SK-N-SH treated with all-trans-retinoic acid at 6 μM for 48 hours (cell line): ENCODE data around the gene ART5.

ENCODE experiments used
- ARNTL ChIP-seq: fragments of 450-650 bp; formaldehyde crosslinking; IDR thresholded peaks from 2 replicates; pipeline ENCODE4 v1.5.0; 2020; ENCODE audit warnings: low read depth, mild to moderate bottlenecking, moderate library complexity, borderline replicate concordance
- BACH2 ChIP-seq: fragments of 250-450 bp; sonication (Bioruptor Pico); IDR thresholded peaks from 2 replicates; pipeline ENCODE4 v1.9.0; 2021; ENCODE audit warnings: mild to moderate bottlenecking, borderline replicate concordance
- GLIS3 ChIP-seq: fragments of 250-450 bp; sonication (Bioruptor Pico); IDR thresholded peaks from 2 replicates; pipeline ENCODE4 v1.5.0; 2020; ENCODE audit warnings: mild to moderate bottlenecking, moderate library complexity
- ISL1 ChIP-seq: fragments of 250-450 bp; sonication (Bioruptor Pico); IDR thresholded peaks from 2 replicates; pipeline ENCODE4 v2.1.2; 2022; ENCODE audit warnings: mild to moderate bottlenecking, moderate library complexity
- RARB ChIP-seq: fragments of 250-450 bp; sonication (Bioruptor Pico); IDR thresholded peaks from 2 replicates; pipeline ENCODE4 v1.8.0; 2021; ENCODE audit warnings: mild to moderate bottlenecking, moderate library complexity
- ZC3H10 ChIP-seq: fragments of 250-450 bp; sonication (Bioruptor Pico); IDR thresholded peaks from 2 replicates; pipeline ENCODE4 v1.5.1; 2021; ENCODE audit warnings: mild to moderate bottlenecking, moderate library complexity
- ZFP3 ChIP-seq: fragments of 250-450 bp; sonication (Bioruptor Pico); IDR thresholded peaks from 2 replicates; pipeline ENCODE4 v1.5.0; 2020; ENCODE audit warnings: mild to moderate bottlenecking, moderate library complexity
- ZFP30 ChIP-seq: fragments of 450-650 bp; formaldehyde crosslinking; IDR thresholded peaks from 2 replicates; pipeline ENCODE4 v1.5.0; 2022; ENCODE audit warnings: mild to moderate bottlenecking, moderate library complexity
- ZNF8 ChIP-seq: fragments of 450-650 bp; formaldehyde crosslinking; IDR thresholded peaks from 2 replicates; pipeline ENCODE4 v1.5.0; 2020; ENCODE audit warnings: mild to moderate bottlenecking, moderate library complexity
- TF ChIP-seq, protein P1 (sequence below): fragments of 250-450 bp; sonication (Bioruptor Pico); IDR thresholded peaks from 2 replicates; pipeline ENCODE4 v1.8.0; 2020; ENCODE audit warnings: mild to moderate bottlenecking, moderate library complexity, borderline replicate concordance
- TF ChIP-seq, protein P2 (sequence below): fragments of 250-450 bp; sonication (Bioruptor Pico); IDR thresholded peaks from 2 replicates; pipeline ENCODE4 v1.5.0; 2020; ENCODE audit warnings: mild to moderate bottlenecking, moderate library complexity
- TF ChIP-seq, protein P3 (sequence below): fragments of 250-450 bp; sonication (Bioruptor Pico); IDR thresholded peaks from 2 replicates; pipeline ENCODE4 v1.5.1; 2021; ENCODE audit warnings: mild to moderate bottlenecking, moderate library complexity

DNA sequence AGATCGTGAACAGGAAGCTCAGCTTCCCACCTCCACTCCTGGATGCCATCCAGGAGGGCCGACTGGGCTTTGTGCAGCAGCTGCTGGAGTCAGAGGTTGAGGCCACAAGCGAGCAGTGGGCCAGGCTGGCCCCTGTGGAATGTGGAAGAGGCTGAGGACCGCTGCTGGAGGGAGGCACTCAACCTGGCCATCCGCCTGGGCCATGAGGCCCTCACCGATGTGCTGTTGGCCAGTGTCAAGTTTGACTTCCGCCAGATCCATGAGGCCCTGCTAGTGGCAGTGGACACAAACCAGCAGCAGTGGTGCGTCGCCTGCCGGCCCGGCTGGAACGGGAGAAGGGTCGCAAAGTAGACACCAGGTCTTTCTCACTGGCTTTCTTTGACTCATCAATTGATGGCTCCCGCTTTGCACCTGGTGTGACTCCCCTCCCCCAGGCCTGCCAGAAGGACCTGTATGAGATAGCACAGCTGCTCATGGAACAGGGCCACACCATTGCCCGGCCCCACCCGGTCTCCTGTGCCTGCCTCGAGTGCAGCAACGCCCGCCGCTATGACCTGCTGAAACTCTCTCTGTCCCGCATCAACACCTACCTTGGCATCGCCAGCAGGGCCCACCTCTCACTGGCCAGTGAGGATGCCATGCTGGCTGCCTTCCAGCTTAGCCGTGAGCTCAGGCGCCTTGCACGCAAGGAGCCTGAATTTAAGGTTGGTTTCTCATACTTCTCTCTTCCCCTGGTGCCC, 24.9 kb downstream of the ART5 start:
- TF ChIP-seq, protein P1, sequence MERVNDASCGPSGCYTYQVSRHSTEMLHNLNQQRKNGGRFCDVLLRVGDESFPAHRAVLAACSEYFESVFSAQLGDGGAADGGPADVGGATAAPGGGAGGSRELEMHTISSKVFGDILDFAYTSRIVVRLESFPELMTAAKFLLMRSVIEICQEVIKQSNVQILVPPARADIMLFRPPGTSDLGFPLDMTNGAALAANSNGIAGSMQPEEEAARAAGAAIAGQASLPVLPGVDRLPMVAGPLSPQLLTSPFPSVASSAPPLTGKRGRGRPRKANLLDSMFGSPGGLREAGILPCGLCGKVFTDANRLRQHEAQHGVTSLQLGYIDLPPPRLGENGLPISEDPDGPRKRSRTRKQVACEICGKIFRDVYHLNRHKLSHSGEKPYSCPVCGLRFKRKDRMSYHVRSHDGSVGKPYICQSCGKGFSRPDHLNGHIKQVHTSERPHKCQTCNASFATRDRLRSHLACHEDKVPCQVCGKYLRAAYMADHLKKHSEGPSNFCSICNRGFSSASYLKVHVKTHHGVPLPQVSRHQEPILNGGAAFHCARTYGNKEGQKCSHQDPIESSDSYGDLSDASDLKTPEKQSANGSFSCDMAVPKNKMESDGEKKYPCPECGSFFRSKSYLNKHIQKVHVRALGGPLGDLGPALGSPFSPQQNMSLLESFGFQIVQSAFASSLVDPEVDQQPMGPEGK: no peak
- TF ChIP-seq, protein P2, sequence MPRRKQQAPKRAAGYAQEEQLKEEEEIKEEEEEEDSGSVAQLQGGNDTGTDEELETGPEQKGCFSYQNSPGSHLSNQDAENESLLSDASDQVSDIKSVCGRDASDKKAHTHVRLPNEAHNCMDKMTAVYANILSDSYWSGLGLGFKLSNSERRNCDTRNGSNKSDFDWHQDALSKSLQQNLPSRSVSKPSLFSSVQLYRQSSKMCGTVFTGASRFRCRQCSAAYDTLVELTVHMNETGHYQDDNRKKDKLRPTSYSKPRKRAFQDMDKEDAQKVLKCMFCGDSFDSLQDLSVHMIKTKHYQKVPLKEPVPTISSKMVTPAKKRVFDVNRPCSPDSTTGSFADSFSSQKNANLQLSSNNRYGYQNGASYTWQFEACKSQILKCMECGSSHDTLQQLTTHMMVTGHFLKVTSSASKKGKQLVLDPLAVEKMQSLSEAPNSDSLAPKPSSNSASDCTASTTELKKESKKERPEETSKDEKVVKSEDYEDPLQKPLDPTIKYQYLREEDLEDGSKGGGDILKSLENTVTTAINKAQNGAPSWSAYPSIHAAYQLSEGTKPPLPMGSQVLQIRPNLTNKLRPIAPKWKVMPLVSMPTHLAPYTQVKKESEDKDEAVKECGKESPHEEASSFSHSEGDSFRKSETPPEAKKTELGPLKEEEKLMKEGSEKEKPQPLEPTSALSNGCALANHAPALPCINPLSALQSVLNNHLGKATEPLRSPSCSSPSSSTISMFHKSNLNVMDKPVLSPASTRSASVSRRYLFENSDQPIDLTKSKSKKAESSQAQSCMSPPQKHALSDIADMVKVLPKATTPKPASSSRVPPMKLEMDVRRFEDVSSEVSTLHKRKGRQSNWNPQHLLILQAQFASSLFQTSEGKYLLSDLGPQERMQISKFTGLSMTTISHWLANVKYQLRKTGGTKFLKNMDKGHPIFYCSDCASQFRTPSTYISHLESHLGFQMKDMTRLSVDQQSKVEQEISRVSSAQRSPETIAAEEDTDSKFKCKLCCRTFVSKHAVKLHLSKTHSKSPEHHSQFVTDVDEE (CRISPR knock-in tag): no peak
- TF ChIP-seq ZFP30 (CRISPR knock-in tag) (no peak), GLIS3 (no peak), BACH2 (no peak), RARB (CRISPR knock-in tag) (no peak), ZFP3 (no peak), ISL1 (CRISPR knock-in tag) (no peak), ARNTL (CRISPR knock-in tag) (no peak), ZNF8 (CRISPR knock-in tag) (no peak), ZC3H10 (CRISPR knock-in tag) (no peak)
- TF ChIP-seq, protein P3, sequence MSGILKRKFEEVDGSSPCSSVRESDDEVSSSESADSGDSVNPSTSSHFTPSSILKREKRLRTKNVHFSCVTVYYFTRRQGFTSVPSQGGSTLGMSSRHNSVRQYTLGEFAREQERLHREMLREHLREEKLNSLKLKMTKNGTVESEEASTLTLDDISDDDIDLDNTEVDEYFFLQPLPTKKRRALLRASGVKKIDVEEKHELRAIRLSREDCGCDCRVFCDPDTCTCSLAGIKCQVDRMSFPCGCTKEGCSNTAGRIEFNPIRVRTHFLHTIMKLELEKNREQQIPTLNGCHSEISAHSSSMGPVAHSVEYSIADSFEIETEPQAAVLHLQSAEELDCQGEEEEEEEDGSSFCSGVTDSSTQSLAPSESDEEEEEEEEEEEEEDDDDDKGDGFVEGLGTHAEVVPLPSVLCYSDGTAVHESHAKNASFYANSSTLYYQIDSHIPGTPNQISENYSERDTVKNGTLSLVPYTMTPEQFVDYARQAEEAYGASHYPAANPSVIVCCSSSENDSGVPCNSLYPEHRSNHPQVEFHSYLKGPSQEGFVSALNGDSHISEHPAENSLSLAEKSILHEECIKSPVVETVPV: no peak
